Activated naive CD4-positive, alpha-beta T cell treated with anti-CD3 and anti-CD28 coated beads, Interleukin-2, amount 10 ng/mL, durations not matched to agents 7 days and 5 days (primary cell): ENCODE data around the gene CLIP1.
"Not testable (repeated sequence)": the region's sequence is repeated elsewhere in the genome, so short reads cannot be mapped to it uniquely, and the experiment has no call there.

Experiments used
- CTCF ChIA-PET: fragments of 350-600 bp; sonication (Branson Sonifier 250); formaldehyde crosslinking; loops from one replicate; lab custom pipeline; 2021; ENCODE audit warnings: antibody characterized with exemption; lab: Charles Lee
- DNase-seq: peaks from one replicate; pipeline ENCODE4 v3.0.0-alpha.2; 2020
- H3K27ac Mint-ChIP-seq: one replicate; pipeline ENCODE4 v1.8.0; 2021; ENCODE audit warnings: mild to moderate bottlenecking, moderate library complexity, mixed read lengths
- H3K27me3 Mint-ChIP-seq: one replicate; pipeline ENCODE4 v1.8.0; 2021; ENCODE audit warnings: mild to moderate bottlenecking, mixed read lengths
- H3K36me3 Mint-ChIP-seq: one replicate; pipeline ENCODE4 v1.8.0; 2021; ENCODE audit warnings: mixed read lengths
- H3K4me1 Mint-ChIP-seq: one replicate; pipeline ENCODE4 v1.8.0; 2021; ENCODE audit warnings: mixed read lengths
- H3K4me3 Mint-ChIP-seq: one replicate; pipeline ENCODE4 v1.8.0; 2021; ENCODE audit warnings: mild to moderate bottlenecking, moderate library complexity, mixed read lengths
- H3K9me3 Mint-ChIP-seq: one replicate; pipeline ENCODE4 v1.8.0; 2021; ENCODE audit warnings: mixed read lengths

The CLIP1 gene

DNA sequence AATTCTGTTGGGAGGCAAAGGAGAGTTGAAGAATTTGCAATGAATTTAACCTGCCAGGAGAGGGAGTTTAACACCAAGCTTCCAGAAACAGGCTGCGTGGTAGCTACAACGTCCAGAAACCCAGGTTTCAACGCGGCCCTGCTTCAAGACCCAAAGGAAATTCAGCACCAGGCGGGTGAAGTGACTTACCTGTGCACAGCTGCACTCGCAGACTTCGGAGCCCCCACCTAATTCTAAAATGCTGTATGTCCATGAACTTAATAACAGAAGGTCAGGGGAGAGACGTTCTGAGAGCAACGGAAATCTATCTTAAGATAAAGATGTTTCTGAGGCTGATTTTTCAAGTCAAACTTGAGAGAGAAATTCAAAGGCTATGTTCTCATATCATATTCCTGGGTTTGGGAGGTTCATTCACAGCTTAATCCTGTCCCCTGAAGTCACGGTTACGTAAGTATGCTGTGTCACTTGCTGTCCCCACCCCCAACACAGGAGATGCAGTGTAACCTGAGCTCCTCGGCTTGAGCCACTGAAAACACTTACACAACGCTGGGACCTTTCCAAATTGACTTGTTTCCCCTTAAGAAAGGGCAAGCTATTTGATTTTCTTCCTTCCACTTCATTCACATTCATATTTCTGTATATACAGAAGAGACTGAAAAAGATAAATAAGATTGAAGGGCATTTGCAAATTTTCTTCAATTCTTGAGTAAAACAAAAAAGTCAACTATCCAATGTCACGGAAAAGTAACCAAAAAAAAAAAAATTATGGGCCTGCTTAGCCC is 22.7 kb downstream of the CLIP1 start:
- peak overlapping the region; percentile 39 for H3K4me3 Mint-ChIP-seq

DNA sequence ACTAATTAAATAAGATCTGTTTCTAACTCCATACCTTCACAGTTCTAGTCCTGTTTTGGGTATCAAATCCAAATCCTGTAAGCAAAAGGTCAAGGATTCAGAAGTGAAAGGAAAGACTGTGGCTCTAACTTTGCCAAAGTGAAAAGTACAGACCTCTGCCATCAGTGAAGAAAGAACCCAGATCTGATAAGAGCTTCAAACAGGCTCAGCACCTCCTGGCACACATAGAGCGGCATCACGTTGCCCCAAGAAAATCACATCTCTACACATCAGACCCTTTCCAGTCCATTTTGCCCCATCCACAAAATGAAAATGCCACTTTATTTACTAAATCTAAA is 23.2 kb downstream of the CLIP1 start:
- no peak for DNase-seq
- H3K27ac Mint-ChIP-seq = peak overlapping the region; percentile 83
- no peaks in the 10 kb centered on the region for H3K27me3 Mint-ChIP-seq
- peaks cover 40% of the 10 kb centered on the region for H3K4me1 Mint-ChIP-seq
- peaks cover 17% of the 10 kb centered on the region for H3K36me3 Mint-ChIP-seq
- CTCF ChIA-PET = interaction anchor here (0.7 to 8.1 kb wide), 27 partner anchors 8 to 139 kb away, joined by 3 to 192 read pairs (median 4); partner anchors contain the start of genes CLIP1 and ZCCHC8
- no peaks in the 10 kb centered on the region for H3K9me3 Mint-ChIP-seq
- no peak overlapping the region for H3K4me3 Mint-ChIP-seq

More for the DNA sequence above, 22.7 kb downstream of the CLIP1 start:
- Mint-ChIP-seq H3K27me3 (no peaks in the 10 kb centered on the region), H3K36me3 (peaks cover 18% of the 10 kb centered on the region), H3K4me1 (peaks cover 38% of the 10 kb centered on the region), H3K27ac (peak overlapping the region; percentile 83), H3K9me3 (no peaks in the 10 kb centered on the region)
- peak; percentile 72 for DNase-seq
- CTCF ChIA-PET = interaction anchor here (0.7 to 8.1 kb wide), 34 partner anchors 8 to 353 kb away, joined by 3 to 192 read pairs (median 4); partner anchors contain the start of genes CLIP1 and ZCCHC8

DNA sequence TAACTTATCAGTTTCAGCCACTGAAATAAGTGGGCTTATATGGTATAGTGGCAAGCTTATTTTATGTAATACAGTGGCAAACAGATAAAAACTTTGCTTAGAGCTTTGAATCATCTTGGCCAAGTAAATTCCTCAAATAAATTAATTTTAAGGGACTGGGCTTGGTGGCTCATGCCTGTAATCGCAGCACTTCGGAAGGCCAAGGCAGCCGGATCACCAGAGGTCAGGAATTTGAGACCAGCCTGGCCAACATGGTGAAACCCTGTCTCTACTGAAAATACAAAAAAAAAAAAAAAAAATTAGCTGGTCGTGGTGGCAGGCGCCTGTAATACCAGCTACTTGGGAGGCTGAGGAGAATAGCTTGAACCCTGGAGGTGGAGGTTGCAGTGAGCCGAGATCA is 24.5 kb downstream of the CLIP1 start:
- peaks cover 41% of the 10 kb centered on the region for H3K4me1 Mint-ChIP-seq
- not testable (repeated sequence) for H3K27ac Mint-ChIP-seq, H3K9me3 Mint-ChIP-seq, H3K27me3 Mint-ChIP-seq, H3K4me3 Mint-ChIP-seq, DNase-seq
- CTCF ChIA-PET = interaction anchor here (0.9 to 8.1 kb wide), 4 partner anchors 10 to 74 kb away, joined by 3 to 192 read pairs (median 9); no protein-coding TSS in a partner anchor
- H3K36me3 Mint-ChIP-seq = peaks cover 14% of the 10 kb centered on the region

DNA sequence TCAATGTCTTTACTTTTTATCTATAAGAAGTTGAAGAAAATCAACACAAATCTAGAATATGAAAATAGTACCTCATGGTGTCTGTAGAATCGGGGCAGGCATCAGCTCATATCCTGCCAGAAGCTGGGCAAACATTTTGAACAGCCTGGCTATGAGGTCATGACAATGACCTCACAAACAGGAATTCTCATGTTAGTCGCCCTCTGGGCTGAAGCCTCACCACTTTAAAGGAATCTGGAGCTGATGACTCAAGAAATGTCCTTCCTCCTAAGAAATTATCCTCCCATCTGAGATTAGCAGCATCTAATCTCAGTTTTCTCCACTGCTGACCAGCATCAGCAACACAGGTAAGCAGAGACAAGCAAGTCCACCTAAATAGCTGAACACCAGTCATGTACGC is 27.1 kb downstream of the CLIP1 start:
- no peaks in the 10 kb centered on the region for H3K27me3 Mint-ChIP-seq
- H3K9me3 Mint-ChIP-seq = no peaks in the 10 kb centered on the region
- CTCF ChIA-PET = interaction anchor here (1.3 kb wide), 1 partner anchor 77 kb away, joined by 4 read pairs; no protein-coding TSS in a partner anchor
- H3K36me3 Mint-ChIP-seq = peaks cover 13% of the 10 kb centered on the region
- no peak overlapping the region for H3K4me3 Mint-ChIP-seq
- H3K27ac Mint-ChIP-seq = peak overlapping the region; percentile 42
- peaks cover 39% of the 10 kb centered on the region for H3K4me1 Mint-ChIP-seq
- DNase-seq = no peak

DNA sequence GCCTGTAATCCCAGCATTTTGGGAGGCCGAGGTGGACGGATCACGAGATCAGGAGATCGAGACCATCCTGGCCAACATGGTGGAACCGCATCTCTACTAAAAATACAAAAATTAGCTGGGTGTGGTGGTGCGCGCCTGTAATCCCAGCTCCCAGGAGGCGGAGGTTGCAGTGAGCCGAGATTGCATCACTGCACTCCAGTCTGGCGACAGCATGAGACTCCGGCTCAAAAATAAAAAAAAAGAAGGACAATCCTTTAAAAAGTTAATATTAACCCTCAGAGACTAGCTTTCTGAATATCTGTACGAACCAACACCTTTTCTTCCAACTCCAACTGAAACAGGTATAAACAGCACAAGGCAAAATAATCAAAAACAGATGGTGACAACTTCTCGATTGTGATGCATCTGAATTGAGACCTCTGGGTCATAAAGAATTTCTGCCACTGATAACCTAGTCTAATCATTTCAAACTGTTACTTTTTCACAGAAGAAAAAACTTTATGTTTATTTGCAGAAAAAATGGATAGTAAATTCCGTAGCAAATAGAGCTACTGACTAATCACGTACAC is 27.8 kb downstream of the CLIP1 start:
- peaks cover 13% of the 10 kb centered on the region for H3K36me3 Mint-ChIP-seq
- H3K4me3 Mint-ChIP-seq = no peak overlapping the region
- no peaks in the 10 kb centered on the region for H3K9me3 Mint-ChIP-seq
- peak overlapping the region; percentile 64 for H3K27ac Mint-ChIP-seq
- CTCF ChIA-PET = interaction anchor here (1.3 kb wide), 1 partner anchor 78 kb away, joined by 4 read pairs; no protein-coding TSS in a partner anchor
- DNase-seq = no peak
- H3K27me3 Mint-ChIP-seq = no peaks in the 10 kb centered on the region
- peaks cover 33% of the 10 kb centered on the region for H3K4me1 Mint-ChIP-seq

DNA sequence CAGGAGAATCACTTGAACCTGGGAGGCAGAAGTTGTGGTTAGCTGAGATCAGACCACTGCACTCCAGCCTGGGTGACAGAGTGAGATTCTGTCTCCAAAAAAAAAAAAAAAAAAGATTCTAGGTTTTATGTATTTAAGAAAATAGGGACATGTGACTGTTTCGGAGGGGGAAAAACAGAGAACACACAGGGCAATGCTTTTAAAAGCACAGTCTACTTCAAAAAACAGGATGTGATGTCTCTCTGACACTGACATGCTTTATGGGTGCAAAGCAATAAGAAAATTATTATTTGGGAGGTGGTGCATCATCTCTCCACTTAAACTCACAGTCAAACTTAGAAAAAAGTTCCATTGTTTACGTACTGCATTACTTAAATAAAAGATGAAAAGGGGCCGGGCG is 28.7 kb downstream of the CLIP1 start:
- CTCF ChIA-PET = interaction anchor here (1.0 kb wide), 1 partner anchor 79 kb away, joined by 3 read pairs; no protein-coding TSS in a partner anchor
- Mint-ChIP-seq H3K27ac (peak overlapping the region; percentile 80), H3K27me3 (no peaks in the 10 kb centered on the region), H3K36me3 (peaks cover 6% of the 10 kb centered on the region), H3K4me3 (no peak overlapping the region), H3K4me1 (peaks cover 24% of the 10 kb centered on the region), H3K9me3 (no peaks in the 10 kb centered on the region)
- no peak for DNase-seq

DNA sequence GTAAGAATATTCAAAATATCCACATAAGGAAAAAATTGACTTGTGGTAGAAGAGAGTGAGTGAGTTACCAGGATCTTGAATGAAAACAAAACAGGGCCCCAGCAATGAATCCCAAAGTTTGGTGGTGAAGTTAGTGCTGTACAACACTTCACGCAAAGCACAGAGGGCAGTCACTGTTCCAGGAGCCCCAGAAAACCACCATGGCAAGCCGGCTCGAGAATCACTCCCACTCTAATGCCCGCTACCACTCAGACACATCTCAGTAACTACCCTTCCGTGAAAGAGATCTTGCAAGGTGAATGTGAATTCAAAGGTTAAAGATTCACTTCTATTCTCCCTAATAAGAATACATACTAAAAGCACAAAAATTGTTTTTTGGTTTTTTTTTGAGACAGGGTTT is 30.1 kb downstream of the CLIP1 start:
- Mint-ChIP-seq H3K4me1 (peaks cover 23% of the 10 kb centered on the region), H3K9me3 (no peaks in the 10 kb centered on the region), H3K27me3 (no peaks in the 10 kb centered on the region), H3K36me3 (peaks cover 4% of the 10 kb centered on the region), H3K4me3 (no peak overlapping the region), H3K27ac (no peak overlapping the region)
- CTCF ChIA-PET = no interaction called here
- DNase-seq = no peak

DNA sequence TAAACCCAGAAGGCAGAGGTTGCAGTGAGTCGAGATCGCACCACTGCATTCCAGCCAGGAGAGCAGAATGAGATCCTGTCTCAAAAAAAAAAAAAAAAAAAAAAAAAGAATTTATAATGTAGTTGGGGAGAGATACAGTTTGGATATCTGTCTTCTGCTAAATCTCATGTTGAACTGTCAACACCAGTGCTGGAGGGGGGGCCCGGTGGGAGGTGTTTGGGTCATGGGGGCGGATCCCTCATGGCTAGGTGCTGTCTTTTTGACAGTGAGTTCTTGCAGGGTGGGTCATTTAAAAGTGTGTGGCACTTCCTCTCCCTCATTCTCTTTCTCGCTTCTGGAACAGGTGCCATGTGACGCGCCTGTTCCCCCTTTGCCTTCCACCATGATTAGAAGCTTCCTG is 32.8 kb downstream of the CLIP1 start:
- Mint-ChIP-seq H3K4me3 (no peak overlapping the region), H3K9me3 (no peaks in the 10 kb centered on the region), H3K36me3 (peaks cover 2% of the 10 kb centered on the region), H3K4me1 (peaks cover 14% of the 10 kb centered on the region), H3K27me3 (no peaks in the 10 kb centered on the region), H3K27ac (no peak overlapping the region)
- CTCF ChIA-PET = interaction anchor here (1.9 kb wide), 1 partner anchor 9 kb away, joined by 3 read pairs; no protein-coding TSS in a partner anchor
- no peak for DNase-seq

DNA sequence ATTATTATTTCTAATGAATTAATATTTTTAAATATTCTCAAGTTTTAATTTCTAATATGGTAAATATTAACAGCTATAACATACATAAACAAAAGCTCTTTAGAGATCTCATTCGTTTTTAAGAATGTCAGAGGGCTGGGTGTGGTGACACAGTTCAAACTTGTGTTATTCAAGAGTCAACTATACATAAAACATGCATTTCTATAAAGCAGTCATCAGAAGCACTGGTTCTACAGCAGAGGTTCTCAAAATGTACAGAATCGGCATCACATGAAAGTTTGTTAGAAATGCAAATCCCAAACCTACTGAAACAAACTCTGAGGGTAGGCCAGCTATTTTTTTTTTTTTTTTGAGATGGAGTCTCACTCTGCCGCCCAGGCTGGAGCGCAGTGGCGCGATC is 34.6 kb downstream of the CLIP1 start:
- no peak for DNase-seq
- Mint-ChIP-seq H3K27ac (no peak overlapping the region), H3K4me1 (peaks cover 5% of the 10 kb centered on the region), H3K9me3 (no peaks in the 10 kb centered on the region), H3K4me3 (no peak overlapping the region), H3K36me3 (peaks cover 2% of the 10 kb centered on the region), H3K27me3 (no peaks in the 10 kb centered on the region)
- CTCF ChIA-PET = interaction anchor here (1.5 kb wide), 1 partner anchor 12 kb away, joined by 5 read pairs; no protein-coding TSS in a partner anchor

DNA sequence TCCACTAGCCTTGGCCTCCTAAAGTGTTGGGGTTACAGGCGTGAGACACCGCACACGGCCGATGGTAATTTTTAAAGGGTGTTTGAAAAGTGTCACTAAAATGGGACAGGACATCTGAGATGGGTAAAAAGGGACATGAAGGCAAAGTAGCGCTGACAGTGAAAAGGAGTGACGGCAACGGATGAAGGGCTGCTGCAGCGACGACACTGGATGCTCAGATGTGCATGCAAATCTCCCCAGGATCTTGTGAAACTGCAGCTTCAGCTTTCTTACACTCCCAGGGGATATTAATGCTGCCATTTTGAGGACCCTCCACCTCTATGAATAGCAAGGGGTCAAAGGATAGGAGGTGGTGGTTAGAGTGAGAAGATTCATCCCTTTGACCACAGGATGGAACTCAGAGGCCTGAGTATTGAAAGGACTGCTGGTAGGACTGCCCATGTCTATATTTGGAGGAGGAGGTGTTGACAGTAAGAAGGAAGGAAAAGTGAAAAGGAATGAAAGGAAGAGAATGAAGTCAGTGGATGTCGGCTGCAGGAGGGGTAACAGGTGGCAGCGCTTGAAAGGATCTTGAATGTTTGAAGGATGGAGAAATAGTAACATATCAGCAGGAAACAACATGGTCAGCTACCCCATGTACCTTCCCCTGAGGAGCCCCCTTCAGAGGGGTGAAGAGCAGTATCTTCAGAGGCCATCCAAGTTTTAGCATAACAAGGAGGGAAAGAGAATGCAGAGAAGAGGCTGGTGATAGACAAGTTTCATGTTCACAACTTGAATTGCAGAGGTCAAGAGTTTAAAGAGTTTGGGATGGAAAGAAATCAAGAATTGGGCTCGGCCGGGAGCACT is 37.1 kb downstream of the CLIP1 start:
- CTCF ChIA-PET = interaction anchor here (0.6 kb wide), 1 partner anchor 26 kb away, joined by 4 read pairs; no protein-coding TSS in a partner anchor
- Mint-ChIP-seq H3K36me3 (peaks cover 2% of the 10 kb centered on the region), H3K9me3 (no peaks in the 10 kb centered on the region), H3K4me3 (no peak overlapping the region), H3K4me1 (peaks cover 5% of the 10 kb centered on the region), H3K27me3 (no peaks in the 10 kb centered on the region), H3K27ac (no peak overlapping the region)
- no peak for DNase-seq

DNA sequence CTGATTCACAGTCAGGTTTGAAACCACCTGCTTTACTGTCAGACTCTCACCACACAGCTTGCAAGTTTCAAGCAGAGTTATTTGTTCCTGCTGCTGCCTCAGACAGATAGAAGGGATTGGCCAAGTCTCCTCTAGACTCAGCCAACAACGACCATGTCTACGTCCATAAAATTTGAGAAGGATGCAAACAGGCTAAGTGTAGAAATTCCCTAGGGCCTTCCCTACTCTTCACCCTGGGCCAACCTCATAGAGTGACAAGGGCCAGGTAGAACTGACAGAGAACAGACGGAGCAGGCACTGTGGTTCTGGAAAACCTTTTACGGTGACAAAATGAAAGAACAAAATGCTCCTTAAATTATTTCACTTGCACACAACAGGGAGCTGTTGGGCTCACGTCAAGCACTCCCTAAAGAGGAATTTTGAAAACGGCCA is 39.5 kb downstream of the CLIP1 start:
- DNase-seq = no peak
- Mint-ChIP-seq H3K27me3 (no peaks in the 10 kb centered on the region), H3K36me3 (peaks cover 7% of the 10 kb centered on the region), H3K9me3 (no peaks in the 10 kb centered on the region), H3K4me1 (peaks cover 5% of the 10 kb centered on the region), H3K27ac (peak overlapping the region; percentile 14), H3K4me3 (no peak overlapping the region)
- CTCF ChIA-PET = interaction anchor here (0.6 to 1.0 kb wide), 2 partner anchors 27 to 395 kb away, joined by 3 read pairs; no protein-coding TSS in a partner anchor

DNA sequence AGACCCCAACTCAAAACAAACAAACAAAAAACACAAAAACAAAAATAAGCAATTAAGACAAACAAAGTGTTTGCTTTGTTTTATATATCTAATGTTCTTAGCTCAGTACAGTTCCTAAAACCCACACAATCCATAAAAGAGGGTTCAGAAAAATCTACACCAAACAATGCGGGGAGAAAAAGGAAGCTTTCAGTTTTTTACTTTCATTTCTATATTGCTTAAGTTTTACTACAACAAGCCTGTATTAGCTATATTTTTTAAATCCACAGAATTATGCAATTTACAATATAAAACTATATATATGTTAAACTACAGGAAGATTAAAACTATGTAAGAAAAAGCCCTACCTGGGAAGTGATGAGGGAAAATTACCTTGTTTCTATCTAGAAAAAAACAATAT is 41.4 kb downstream of the CLIP1 start:
- no peaks in the 10 kb centered on the region for H3K27me3 Mint-ChIP-seq
- H3K9me3 Mint-ChIP-seq = no peaks in the 10 kb centered on the region
- CTCF ChIA-PET = interaction anchor here (1.7 to 1.8 kb wide), 3 partner anchors 19 to 91 kb away, joined by 4 to 6 read pairs (median 5); no protein-coding TSS in a partner anchor
- H3K4me1 Mint-ChIP-seq = peaks cover 5% of the 10 kb centered on the region
- H3K4me3 Mint-ChIP-seq = no peak overlapping the region
- DNase-seq = no peak
- peak overlapping the region; percentile 73 for H3K27ac Mint-ChIP-seq
- peaks cover 15% of the 10 kb centered on the region for H3K36me3 Mint-ChIP-seq

DNA sequence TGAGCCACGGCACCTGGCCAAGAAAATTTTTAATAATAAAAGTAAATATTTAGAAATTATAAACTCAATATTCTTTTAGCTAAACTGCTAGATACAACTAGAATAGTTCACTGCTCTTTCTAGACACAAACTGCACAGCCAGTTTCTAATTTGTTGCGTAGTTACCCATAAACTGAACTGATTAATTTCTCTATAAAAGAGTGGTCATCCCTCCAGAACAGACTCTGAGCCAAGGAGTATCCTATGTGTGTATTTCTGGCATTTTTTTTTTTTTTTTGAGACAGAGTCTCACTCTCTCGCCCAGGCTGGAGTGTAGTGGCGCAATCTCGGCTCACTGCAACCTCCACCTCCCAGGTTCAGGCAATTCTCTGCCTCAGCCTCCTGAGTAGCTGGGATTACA is 45.7 kb downstream of the CLIP1 start:
- H3K9me3 Mint-ChIP-seq, H3K4me3 Mint-ChIP-seq, DNase-seq, H3K27me3 Mint-ChIP-seq, H3K27ac Mint-ChIP-seq: not testable (repeated sequence)
- Mint-ChIP-seq H3K36me3 (peaks cover 27% of the 10 kb centered on the region), H3K4me1 (peaks cover 12% of the 10 kb centered on the region)
- CTCF ChIA-PET = interaction anchor here (1.0 kb wide), 1 partner anchor 17 kb away, joined by 3 read pairs; no protein-coding TSS in a partner anchor
